GM12878 (cell line): ENCODE results near the gene ACOX1. TPM values are rescaled to one million over a fixed set of nuclear protein-coding genes. Genes with fewer than 3 reads are reported as not detected.

Source experiments
- ATAC-seq: fragments of 200-7000 bp; cut with Tn5 transposase; 3 replicates; pipeline ENCODE4 v1.9.1; 2020; ENCODE audit warnings: mild to moderate bottlenecking, moderate library complexity
- BruUV-seq: library from RNA; stranded (reverse); fragments of 400-500 nt; replicated peaks from 2 replicates; lab custom pipeline; 2021; lab: Mats Ljungman, UMichigan
- CTCF ChIA-PET: fragments of 300-600 bp; sonication (Branson Sonifier 250); formaldehyde crosslinking; extraction: SDS; loops from one replicate; lab custom pipeline; 2021; ENCODE audit warnings: inconsistent platforms; lab: Yijun Ruan, JAX
- POLR2A ChIA-PET: fragments of 350-600 bp; formaldehyde crosslinking; extraction: SDS; loops from one replicate; lab custom pipeline; 2021; ENCODE audit warnings: inconsistent platforms; lab: Charles Lee
- RAD21 ChIA-PET: fragments of 300-600 bp; sonication (Branson Sonifier 250); formaldehyde crosslinking; loops from one replicate; lab custom pipeline; 2023; ENCODE audit warnings: antibody characterized with exemption; ENCODE audit not compliant: unreplicated experiment; lab: Charles Lee
- SMC1A ChIA-PET: fragments of 300-600 bp; sonication (Branson Sonifier 250); formaldehyde crosslinking; loops from one replicate; lab custom pipeline; 2023; ENCODE audit not compliant: unreplicated experiment, uncharacterized antibody; lab: Charles Lee
- DNase-seq: peaks from one replicate; pipeline ENCODE4 v3.0.0-alpha.2; 2011; ENCODE audit warnings: low read depth, low spot score
- FAIRE-seq: peaks from 3 replicates; lab custom pipeline; 2011; peaks lifted over from hg19 to GRCh38; lab: Jason Lieb, UNC
- H2AFZ ChIP-seq: 2 replicates; pipeline ENCODE4 v1.6.0; 2011; ENCODE audit warnings: low read depth, low read length, control low read depth; ENCODE audit not compliant: control insufficient read depth
- H3K27ac ChIP-seq: 2 replicates; pipeline ENCODE4 v1.5.1; 2011; ENCODE audit warnings: control low read depth; ENCODE audit not compliant: control insufficient read depth, insufficient read depth
- H3K27me3 ChIP-seq, 2 experiments: replicated peaks in 1 of 2; 2 replicates each; pipeline versions ENCODE4 v1.6.0 to v1.6.1; 2011; ENCODE audit warnings: low read length in 1 of 2; ENCODE audit not compliant: control insufficient read depth in 2 of 2, insufficient read depth in 2 of 2
- H3K36me3 ChIP-seq, 2 experiments: 2 replicates each; pipeline ENCODE4 v1.5.1; 2011; ENCODE audit warnings: low read length in 1 of 2; ENCODE audit not compliant: control insufficient read depth in 2 of 2, insufficient read depth in 2 of 2
- H3K4me1 ChIP-seq: 2 replicates; pipeline ENCODE4 v1.6.1; 2011; ENCODE audit warnings: mild to moderate bottlenecking, low read length, moderate library complexity, mixed read lengths; ENCODE audit not compliant: control insufficient read depth, insufficient read depth
- H3K4me2 ChIP-seq: 2 replicates; pipeline ENCODE4 v1.6.0; 2011; ENCODE audit warnings: control low read depth; ENCODE audit not compliant: control insufficient read depth, insufficient read depth
- H3K4me3 ChIP-seq: fragments of 200-600 bp; sonication (generic); 2 replicates; pipeline ENCODE4 v1.5.1; 2016
- H3K79me2 ChIP-seq: 2 replicates; pipeline ENCODE4 v1.6.0; 2011; ENCODE audit warnings: low read length; ENCODE audit not compliant: control insufficient read depth, insufficient read depth
- H3K9ac ChIP-seq: 2 replicates; pipeline ENCODE4 v1.8.0; 2011; ENCODE audit warnings: low read length, control low read depth, mixed read lengths; ENCODE audit not compliant: control insufficient read depth, insufficient read depth
- H3K9me3 ChIP-seq: replicated peaks from 3 replicates; pipeline ENCODE4 v1.5.1; 2011; ENCODE audit warnings: mild to moderate bottlenecking, low read length; ENCODE audit not compliant: control insufficient read depth, insufficient read depth
- H4K20me1 ChIP-seq: 2 replicates; pipeline ENCODE4 v1.6.0; 2011; ENCODE audit not compliant: control insufficient read depth, insufficient read depth
- POLR2A ChIP-seq: IDR thresholded peaks from 2 replicates; pipeline ENCODE4 v1.6.1; 2011; ENCODE audit warnings: low read depth, mild to moderate bottlenecking, low read length
- RAD51 ChIP-seq: fragments of 450-650 bp; IDR thresholded peaks from 2 replicates; pipeline ENCODE4 v1.6.1; 2016; ENCODE audit warnings: moderate library complexity, mild to moderate bottlenecking, inconsistent platforms
- RCOR1 ChIP-seq: conservative IDR thresholded peaks from 2 replicates; pipeline ENCODE4 v1.6.1; 2012; ENCODE audit warnings: low read depth, low read length, improper control_type of control experiment
- SMAD1 ChIP-seq: fragments of 450-650 bp; IDR thresholded peaks from 2 replicates; pipeline ENCODE4 v1.6.1; 2018; ENCODE audit warnings: mild to moderate bottlenecking, low read depth; ENCODE audit not compliant: partially characterized antibody
- STAT1 ChIP-seq: fragments of 450-650 bp; conservative IDR thresholded peaks from 2 replicates; pipeline ENCODE4 v1.6.1; 2014; ENCODE audit warnings: antibody characterized with exemption, mild to moderate bottlenecking
- WGBS: methylation state at CpG from one replicate; pipeline ENCODE4 v1.1.6; 2016; ENCODE audit warnings: low lambda C conversion rate; ENCODE audit not compliant: insufficient replicate concordance, insufficient coverage; ENCODE audit errors: missing lambda C conversion rate; 5-methylcytosine and 5-hydroxymethylcytosine counted together
- in situ Hi-C: fragments of 300-500 bp; cut with MboI; formaldehyde crosslinking; loops from 9 replicates; pipeline ENCODE4 v1.14.3; 2018; ENCODE audit warnings: mixed read lengths
- intact Hi-C: fragments of 100-400 bp; cut with micrococcal nuclease; formaldehyde crosslinking; loops from one replicate; pipeline ENCODE4 v1.14.2; 2022; ENCODE audit not compliant: unreplicated experiment
- polyA plus RNA-seq, 11 experiments: library from polyadenylated mRNA; depleted of rRNA in 4 of 11; unstranded in 6 of 11; stranded (reverse) in 5 of 11; fragments of >200 nt; fragmentation: Nextera tagmentation in 4 of 11; fragmentation: Illumina TruSeq in 1 of 11; extraction: Ambion mirVana in 4 of 11; extraction: Trizol in 1 of 11; gene quantifications; 1 replicate in 1 of 11; 2 replicates in 10 of 11; pipeline versions ENCODE4 v1.2.1 to v1.2.3, GENCODE V29; 2011 to 2016; ENCODE audit warnings: inconsistent platforms in 2 of 11, missing spikeins in 2 of 11, low read depth in 1 of 11
- total RNA-seq, 4 experiments: library from RNA; depleted of rRNA in 3 of 4; stranded (reverse); fragments of >200 nt in 3 of 4; fragmentation: Illumina TruSeq in 1 of 4; extraction: Trizol in 1 of 4; gene quantifications; 2 replicates each; pipeline versions ENCODE4 v1.2.1 to v1.2.3, GENCODE V29; 2013 to 2021

The ACOX1 gene
- total and polyA plus RNA-seq, 10 of the 15 experiments (the other 5 are each of a cell fraction or from before 2014, with no cell fraction given) = 6.5 to 26.2 (median 21.6) TPM

DNA sequence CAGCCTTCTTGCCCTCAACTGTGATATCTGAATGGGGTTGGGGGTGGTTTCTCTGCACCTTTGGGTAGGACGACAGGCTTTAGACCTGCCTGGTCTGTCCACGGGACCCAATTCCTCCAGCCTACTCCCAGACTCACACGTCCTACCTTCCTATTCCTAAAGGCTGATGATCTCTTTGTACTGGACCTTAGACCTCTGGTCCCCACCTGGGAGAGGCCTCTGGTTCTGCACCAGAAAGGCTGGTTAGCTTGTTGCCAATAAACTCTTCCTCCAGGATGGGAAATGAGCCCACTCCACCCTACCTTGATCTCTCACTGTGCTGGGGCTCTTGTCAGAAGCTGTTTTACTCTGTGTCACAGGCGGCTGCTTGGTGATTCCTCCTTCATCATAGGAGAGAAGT lies 52.5 kb downstream of the ACOX1 start:
- no peaks in the 10 kb centered on the region for H4K20me1 ChIP-seq
- H3K4me3 ChIP-seq = no peak overlapping the region
- FAIRE-seq (no peak), ATAC-seq (no peak), DNase-seq (no peak)
- ChIA-PET RAD21 (no interaction called here), CTCF (interaction anchor here (0.5 to 2.1 kb wide), 6 partner anchors 9 to 93 kb away, joined by 3 to 11 read pairs (median 3); partner anchors contain the start of genes ACOX1, MRPL38 and TEN1), SMC1A (interaction anchor here (0.9 to 1.6 kb wide), 2 partner anchors 9 to 21 kb away, joined by 3 to 6 read pairs; partner anchors contain the start of gene MRPL38), POLR2A (no interaction called here)
- 90% methylated on average over 4 of the region's 4 CpGs for WGBS
- H2AFZ ChIP-seq = no peak overlapping the region
- no peaks in the 10 kb centered on the region for H3K36me3 ChIP-seq
- no TSS peak for BruUV-seq
- no peak for TF ChIP-seq RAD51
- TF ChIP-seq SMAD1 = no peak
- TF ChIP-seq, all 136 proteins: peak for 0
- H3K4me1 ChIP-seq = no peaks in the 10 kb centered on the region
- no peak overlapping the region for H3K4me2 ChIP-seq
- no peaks in the 10 kb centered on the region for H3K27me3 ChIP-seq
- H3K79me2 ChIP-seq = no peaks in the 10 kb centered on the region
- intact Hi-C loops (no loop called here), in situ Hi-C loops (loop anchor here (5.0 kb wide), 1 partner anchor 366 kb away; no protein-coding TSS in a partner anchor)
- no peaks in the 10 kb centered on the region for H3K9me3 ChIP-seq
- H3K27ac ChIP-seq = no peak overlapping the region
- no peak overlapping the region for H3K9ac ChIP-seq

DNA sequence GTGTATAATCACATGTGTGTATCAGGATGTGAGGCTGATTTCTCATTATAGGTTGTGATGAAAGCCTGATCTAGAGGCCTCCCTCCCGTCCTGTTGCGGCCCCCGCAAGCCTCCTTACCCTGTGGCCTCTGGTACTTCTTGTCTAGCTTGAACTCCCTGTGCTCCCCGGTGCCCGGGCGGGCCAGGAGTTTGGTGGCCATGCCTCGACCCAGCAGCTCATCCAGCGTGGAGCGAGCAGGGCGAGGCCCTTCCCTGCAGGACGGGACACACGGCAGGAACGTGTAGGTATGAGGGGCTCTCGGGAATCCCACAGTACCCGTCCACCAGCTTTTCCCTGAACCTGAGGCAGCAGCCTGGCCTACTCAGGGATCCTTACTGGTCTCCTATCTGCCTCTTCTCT lies 53.1 kb downstream of the ACOX1 start:
- SMC1A ChIA-PET = no interaction called here
- Histone ChIP-seq H3K9me3 (no peaks in the 10 kb centered on the region), H4K20me1 (no peaks in the 10 kb centered on the region), H2AFZ (no peak overlapping the region), H3K4me2 (no peak overlapping the region), H3K36me3 (no peaks in the 10 kb centered on the region), H3K4me1 (no peaks in the 10 kb centered on the region), H3K27me3 (no peaks in the 10 kb centered on the region), H3K4me3 (no peak overlapping the region), H3K79me2 (no peaks in the 10 kb centered on the region), H3K9ac (no peak overlapping the region), H3K27ac (no peak overlapping the region)
- intact Hi-C loops (no loop called here), in situ Hi-C loops (loop anchor here (5.0 kb wide), 1 partner anchor 366 kb away; no protein-coding TSS in a partner anchor)
- DNase-seq (no peak), ATAC-seq (no peak), FAIRE-seq (no peak)
- 83% methylated on average over 15 of the region's 15 CpGs for WGBS
- BruUV-seq = no TSS peak
- CTCF ChIA-PET = interaction anchor here (0.8 to 1.3 kb wide), 3 partner anchors 21 to 78 kb away, joined by 3 to 4 read pairs (median 3); partner anchors contain the start of gene MRPL38
- POLR2A ChIA-PET = interaction anchor here (0.7 to 1.2 kb wide), 2 partner anchors 10 to 85 kb away, joined by 3 to 4 read pairs; no protein-coding TSS in a partner anchor
- RAD21 ChIA-PET = interaction anchor here (0.9 kb wide), 1 partner anchor 180 kb away, joined by 3 read pairs; no protein-coding TSS in a partner anchor
- TF ChIP-seq POLR2A (no peak), RCOR1 (no peak), STAT1 (no peak)
